Fibroblast of skin of right quadriceps (primary cell): Measurements from ENCODE around the gene PPP1R11.

Source experiments
- DNase-seq: peaks from one replicate; pipeline ENCODE4 v3.0.0-alpha.2; 2013

The PPP1R11 gene

DNA sequence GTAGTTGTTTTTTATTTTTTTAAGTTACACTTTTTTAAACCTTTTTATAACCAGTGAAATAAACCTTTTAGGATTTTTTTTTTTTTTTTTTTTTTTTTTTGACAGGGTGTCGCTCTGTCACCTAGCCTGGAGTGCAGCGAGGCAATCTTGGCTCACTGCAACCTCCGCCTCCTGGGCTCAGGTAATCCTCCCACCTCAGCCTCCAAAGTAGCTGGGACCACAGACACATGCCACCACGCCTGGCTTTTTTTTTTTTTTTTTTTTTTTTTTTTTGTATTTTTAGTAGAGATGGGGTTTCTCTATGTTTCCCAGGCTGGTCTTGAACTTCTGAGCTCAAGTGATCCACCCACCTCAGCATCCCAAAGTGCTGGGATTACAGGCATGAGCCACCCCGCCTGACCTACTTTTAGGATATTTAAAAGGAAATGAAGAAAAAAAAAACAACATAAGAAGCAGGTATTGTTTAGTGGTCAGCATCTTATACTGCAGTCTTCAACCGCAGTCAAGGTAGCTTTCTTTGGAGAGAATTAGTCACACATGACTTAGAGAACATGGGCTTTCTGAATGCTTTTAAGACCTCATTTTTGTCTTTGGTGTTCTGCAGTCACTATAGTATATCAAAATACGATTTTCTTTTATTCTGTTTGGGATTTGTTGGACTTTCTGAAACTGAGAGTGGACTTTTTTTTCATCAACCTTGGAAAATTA is 4.4 kb upstream of the PPP1R11 start:
- no peak for DNase-seq

DNA sequence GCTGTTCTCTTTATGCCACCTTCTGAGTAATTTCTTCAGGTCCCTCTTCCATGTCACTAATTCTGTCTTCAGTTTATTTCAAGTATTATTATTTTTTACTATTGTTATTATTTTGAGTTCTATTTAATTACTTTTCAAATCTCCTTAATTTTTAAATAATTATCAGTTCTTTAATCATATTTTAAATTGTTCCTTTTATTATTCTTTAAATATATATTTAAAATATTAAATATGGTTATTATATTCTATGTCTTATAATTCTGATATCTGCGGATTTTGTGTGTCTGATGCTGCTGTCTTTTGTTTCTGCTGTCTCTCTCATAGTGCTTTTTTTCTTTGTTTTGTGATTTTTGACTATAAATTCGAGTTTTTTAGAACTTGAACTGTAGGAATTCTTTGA is 3.7 kb upstream of the PPP1R11 start:
- no peak for DNase-seq

DNA sequence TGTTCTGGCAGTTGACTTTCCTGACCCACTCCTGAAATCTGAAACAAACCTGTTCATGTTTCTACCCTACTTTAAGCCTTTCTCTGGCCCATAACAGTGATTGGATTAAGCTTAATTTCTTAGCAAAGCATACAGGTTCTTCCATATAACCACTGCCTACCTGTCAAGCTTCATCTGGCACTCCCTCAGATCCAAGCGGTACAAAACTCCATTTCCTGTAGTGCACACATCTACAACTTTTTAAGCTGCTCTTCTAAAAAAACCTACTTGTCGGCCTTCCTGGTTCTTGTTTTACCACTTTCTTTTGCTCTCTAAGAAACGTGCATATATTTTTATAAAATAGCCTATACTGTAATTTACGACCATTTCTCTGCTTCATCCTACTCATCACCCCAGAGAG is 916 bp upstream of the PPP1R11 start:
- no peak for DNase-seq

DNA sequence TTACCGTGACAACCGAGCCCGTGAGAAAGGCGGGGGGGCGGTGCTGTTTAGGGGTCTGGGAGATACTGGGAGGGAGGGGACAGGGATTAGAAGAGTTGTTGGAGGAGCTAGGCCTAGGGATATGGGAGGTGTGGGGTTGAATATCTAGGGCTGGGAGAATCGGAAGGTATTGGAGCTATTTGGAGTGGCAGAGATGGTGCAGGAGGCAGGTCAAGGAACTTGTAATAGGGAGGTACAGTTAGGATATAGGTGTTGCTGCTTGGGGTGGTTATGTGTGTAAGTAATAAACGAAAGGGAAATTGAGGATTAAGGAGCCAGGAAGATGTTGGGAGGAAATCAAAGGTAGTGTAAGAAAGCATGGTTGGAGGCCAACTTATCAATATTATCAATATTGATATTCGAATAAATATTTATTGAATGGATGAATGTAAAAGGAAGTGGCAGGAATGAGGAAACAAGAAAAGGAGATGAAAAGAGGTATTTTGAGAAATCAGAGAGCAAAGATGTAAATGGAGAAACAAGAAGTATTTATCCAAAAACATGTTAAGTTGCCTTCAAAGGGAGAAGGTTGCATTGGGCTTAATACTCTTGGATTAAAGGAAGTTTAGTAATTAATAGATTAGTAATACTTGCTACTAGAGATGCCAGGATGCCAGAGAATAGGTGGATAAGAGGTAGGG is 602 bp downstream of the PPP1R11 start:
- DNase-seq: no peak

DNA sequence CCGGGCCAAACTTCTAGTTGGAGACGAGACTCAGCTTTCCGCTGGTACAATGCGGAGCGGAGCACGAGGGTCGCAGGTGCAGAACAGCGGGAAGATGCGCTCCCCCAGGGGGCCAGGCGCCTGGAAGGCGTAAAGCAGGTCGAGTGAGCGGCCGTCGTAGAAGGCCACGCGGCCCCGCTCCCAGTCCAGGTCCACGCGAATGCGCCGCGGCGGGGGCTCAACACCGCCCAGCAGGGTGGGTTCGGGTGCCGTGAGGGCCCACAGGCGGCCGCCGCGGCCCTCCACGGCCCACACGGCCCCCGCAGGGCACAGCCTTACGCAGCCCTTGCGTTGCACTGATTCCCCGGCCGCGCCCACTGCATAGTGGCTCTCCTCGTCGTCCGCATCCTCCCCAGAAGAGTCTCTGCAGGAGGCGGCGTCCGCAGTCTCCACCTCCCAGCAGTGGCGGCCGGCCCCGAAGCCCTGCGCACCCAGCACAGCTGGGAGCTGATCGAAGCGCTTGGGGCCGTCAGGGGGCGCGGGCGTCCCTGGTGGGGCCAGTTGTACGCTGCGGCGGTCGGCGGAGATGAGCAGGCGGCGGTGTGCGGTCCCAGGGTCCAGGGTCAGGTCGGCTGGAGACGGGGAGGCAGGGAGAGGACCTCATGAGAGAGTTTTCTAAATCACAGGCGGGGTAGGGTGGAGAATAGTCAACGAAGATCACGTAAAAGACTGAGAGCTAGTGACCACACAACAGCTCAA is 4.3 kb downstream of the PPP1R11 start:
- DNase-seq: peak; percentile 22

DNA sequence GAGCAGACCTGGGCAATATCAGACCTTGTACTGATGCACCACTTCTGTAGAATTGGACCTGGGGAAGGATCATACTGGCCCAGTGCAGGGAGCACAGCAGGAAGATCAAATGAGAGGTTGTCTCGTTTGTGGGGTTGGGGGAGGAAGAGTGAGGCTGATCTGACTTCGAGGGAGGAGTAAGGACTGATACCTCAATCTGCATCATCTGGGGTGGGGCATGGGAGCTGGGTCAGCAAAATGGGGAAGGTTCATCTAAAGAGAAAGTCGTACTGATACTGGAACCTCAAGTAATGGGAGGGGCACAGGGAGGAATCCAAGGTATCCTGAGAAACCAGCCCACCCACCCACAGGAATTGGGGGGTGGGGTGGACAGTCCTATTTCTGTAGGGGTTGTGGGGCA is 4.9 kb downstream of the PPP1R11 start:
- DNase-seq: no peak

DNA sequence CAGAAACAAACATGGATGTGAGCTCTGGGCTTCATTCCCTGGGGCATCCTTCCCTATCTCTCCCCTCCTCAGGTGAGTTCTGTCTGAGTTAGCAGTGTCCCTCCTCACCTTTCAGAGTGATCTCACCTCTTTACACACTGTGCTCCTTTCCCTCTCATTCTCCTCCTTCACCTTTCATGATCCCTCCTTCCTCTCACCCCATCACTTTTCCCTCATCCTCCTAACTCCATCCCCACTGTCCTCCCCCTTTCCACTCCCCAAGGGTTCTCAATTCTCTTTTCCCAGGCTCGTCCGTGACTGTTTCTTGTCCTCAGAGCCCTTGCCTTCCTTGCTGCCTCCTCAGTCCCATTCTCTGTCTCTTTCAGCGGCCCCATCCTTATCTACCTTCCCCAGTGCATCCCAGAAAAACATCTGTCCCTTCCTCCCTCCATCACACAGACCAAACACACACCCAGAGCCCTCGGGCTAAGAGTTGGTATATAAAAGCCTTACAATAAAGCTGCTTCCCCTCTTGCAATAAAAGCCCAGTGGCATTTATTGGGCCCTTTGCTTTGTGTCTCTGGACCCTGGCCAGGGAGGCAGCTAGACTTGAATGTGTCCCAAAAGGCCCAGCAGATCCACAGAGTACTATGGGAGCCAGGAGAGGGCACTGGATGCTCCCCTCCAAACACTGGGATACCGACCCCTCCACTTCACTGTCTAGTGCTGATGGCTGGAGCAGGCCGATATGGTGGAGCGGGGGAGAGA is 6.7 kb downstream of the PPP1R11 start:
- DNase-seq: no peak

DNA sequence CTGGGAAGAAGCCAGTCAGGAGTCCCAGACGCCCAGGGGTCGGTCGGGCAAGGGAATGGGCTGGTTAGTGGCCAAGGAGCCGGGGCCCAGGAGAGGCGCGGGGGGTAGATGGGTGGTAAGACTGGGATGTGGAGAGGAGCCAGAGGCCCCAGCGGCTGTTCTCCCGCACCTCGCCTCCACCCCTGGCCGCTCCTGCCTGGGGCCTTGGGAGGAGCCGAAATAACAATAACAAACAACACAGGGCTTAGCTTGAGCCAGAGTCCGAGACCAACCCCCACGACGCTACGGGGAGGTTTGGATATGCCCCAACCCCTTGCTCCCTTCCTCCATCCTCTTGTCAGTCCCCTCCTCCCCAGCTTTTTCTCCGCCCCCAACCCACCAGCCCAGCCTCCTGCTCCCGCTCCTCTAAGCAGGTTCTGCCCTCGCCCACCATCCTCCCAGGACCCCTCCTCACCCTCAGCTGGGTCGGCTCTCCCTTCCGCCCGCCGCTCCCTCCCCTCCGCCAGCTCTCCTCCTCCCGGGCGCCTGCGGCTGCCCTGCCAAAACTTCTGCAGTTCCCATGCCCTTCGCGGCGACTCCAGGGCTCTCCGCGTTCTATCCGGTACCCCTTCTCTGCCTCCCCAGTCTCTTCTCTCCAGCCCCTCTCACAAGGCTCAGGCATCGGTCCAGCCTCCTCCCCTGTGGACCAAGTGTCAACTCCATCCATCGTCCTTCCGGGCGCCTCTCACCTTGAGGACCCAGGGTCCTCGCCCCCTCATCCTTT is 7.5 kb downstream of the PPP1R11 start:
- no peak for DNase-seq

DNA sequence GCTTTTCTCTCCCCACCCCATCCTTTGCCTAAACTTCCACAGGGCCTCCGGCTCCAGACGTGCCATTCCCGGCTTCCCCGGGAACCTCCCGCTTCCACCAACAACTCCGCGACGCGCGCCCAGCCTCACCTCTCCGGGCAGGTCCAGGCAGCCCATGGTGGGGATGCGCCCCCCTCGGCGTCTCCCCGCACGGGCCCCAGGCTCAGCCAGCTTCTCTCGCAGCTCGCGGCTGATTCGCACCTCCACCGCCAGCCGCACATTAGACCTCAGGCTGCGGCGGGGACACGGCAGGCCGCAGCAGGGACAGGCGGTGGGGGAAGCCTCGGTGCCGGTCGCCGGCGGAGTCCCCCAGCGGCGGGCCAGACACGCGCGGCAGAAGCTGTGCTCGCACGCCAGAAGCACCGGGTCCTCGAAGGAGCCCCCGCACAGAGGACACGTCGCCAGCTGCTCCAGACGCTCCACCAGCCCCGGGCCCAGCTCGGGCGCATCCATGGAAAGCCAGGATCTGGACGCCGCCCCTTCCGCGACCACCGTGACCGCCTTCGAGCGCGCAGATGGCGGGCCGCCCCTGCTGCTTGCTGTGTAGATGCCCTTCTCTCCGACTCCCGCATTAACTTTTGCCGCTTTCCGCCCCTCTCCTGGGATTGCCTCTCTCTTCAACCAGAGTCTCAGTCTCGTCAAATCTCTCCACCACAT is 8.2 kb downstream of the PPP1R11 start, which contains the start of gene RNF39:
TSS of gene RNF39 (minus strand) at position 676 of the 696 bp plus-strand sequence. CDS start at position 492, 184 bp downstream.
- no peak for DNase-seq

DNA sequence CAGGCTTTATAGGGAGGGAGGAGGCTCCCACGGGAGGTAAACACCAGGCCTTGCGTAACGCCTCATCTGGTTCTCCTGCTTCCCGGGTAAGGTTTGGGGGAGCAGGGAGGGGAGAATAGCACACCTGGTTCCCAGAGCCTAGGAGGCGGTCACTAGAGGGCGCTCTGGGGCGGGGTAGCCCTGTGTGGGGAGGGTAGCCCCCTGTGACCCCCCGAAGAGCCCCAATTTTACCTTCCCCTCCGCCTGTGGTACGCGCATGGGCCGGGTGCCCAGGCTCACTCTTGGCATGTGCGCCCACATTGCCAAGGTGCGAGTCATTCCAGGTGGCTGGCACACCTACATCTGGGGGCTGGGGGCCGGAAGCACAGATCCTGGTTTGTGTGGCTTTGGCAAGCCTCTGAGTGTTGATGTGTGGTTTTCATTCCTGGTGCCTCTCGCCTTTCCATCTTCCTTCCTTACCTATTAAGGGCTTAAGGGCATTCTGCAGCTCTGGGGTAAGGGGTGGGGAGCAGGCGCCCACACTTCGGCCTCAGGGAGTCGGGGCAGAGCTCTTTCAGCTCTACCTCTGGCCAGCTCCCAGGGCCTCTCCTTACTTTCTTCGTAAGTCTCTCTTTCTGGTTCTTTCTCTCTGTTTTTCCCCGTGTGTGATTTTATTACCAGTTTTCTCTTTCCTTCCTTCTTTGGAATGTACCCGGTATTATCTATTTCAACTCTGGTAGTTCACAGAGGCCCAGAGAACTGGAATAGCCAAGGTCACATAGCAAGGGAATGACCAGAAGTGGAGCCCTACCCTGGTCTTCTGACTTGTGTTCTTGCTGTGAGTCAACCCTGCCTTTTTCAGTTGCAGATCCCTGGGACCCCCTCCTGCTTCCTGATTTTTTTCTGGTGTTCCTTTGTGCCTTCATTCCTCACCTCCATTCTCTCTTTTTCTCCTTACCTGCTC is 9.1 kb downstream of the PPP1R11 start:
- no peak for DNase-seq

DNA sequence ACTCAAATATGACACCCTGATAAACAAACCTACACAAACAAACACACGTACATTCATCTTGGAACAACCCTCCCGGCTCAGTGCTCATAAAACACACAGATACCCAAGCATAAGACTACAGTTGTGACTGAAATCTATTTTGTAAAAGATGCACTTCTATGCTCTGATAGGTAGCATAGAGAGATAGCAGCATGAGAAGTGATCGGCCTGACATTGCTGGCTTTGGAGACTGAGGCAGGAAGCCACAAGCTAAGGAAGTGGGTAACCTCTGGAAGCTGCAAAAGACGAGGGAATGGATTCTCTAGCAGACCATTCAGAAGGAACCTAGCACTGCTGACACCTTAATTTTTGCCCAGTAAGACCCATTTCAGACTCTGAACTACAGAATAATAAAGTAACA is 10.2 kb downstream of the PPP1R11 start:
- no peak for DNase-seq

DNA sequence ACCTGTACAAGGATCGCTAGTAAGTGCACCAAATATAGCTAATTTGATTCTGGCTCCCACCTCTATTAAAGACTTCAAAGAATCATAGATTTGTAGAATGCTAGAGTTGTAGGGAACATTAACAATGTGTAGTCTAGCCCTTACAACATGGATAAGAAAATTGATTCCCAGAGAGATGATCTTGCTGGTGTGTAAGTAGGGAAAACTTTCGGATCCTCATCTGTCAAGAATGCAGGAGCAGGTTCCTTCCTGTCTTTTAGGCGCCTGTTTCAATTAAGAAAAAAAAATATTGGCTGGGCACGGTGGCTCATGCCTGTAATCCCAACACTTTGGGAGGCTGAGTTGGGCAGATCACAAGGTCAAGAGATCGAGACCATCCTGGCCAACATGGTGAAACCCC is 20.9 kb downstream of the PPP1R11 start:
- DNase-seq: no peak

DNA sequence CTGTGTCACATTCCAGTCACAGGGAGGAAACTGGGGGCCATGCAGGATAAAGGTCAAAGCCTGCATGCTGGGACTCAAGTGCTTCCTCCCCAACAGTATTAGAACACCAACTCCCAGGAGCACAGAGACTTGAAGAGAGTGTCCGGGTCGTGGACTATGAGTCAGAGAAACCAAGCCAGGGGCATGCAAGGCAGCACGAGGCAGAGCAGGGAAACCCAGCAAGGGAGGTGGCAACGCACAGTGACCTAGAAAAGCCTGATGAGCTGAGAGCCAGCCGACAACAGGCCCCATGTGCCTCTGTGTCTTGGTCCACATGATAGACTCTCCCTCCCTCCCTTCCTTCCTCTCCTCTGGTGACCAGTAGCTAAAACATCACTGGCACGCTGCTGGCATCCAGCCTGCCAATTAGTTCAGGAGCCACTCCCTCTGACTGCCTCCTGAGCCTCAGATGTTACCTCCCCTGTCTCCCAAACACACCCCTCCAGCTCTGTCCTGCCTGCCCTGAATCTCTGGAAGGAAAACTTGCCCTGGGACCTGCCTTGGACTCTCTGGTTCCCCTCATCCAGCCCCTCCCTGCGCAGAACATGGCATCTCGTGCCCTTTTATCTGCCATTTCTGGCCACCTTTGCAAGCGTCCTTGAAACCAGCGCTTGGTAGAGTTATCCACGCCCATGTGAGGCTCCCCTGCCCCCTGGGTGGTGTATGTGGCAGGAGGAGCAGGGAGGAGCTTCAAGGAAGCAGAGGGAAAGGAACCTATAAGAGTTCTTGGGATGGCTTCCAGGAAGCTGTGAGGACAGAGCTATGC is 24.8 kb downstream of the PPP1R11 start:
- peak; percentile 50 for DNase-seq

DNA sequence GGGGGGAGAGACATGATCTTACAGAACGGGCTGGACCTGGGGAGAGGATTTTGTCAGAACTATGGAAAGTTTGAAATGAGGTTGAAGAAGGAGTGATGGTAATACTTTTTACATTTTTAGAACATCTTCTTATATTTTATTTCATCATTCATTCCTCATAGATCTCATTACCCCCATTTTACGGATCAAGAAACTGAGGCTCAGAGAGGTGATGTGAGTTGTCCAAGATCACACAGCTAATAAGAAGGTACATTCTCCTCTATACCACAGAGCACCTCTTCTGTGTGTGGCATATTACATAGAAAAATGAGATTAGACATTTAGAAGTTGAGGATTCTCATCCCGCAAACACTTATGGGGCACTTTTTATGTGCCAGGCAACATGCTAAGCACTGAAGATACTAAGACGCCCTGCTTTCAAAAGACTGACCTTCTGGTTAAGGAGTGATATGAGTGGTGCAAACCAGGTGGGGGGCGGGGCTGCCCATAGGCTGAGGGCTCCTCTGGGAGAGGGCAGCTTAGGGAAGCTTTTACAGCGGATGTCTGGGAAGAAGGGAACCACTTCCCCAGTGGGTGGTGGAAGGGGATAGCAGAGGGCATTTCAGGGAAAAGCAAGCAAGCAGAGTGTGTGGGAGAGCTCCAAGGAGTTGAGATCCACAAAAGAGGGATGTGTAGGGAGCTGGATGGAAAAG is 26.0 kb downstream of the PPP1R11 start:
- DNase-seq: no peak

DNA sequence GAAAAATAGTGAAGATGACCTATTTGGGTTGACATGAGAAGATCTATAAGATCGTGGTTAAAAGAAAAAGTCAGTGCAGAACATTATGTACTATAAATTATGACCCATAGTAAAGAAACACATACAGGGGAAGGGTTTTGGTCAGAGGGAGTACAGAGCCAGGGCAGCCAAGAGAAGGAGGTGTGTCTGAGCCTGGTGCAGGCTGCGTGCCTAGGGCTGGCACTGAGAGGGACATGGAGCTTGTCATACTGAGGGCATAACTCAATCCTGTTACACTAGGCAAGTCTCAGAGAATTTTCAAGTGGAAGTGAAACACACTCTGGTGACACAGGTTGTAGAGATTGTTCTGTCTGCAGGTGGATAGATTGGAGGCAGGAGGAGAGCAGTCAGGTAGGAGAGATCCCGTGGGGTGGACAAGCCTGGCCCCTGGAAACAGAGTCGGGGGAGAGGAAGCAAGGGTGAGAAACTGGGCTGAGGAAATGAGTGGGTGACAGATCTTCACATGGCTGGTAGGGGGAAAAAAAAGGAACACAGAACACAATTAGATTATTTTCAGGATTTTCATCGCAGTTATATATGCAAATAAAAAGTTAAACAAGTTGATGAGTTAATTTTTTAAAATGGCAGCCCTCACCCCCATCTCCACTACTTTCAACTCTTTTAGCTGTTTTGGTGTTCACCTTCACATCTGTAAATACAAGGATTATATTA is 27.1 kb downstream of the PPP1R11 start:
- DNase-seq: no peak

DNA sequence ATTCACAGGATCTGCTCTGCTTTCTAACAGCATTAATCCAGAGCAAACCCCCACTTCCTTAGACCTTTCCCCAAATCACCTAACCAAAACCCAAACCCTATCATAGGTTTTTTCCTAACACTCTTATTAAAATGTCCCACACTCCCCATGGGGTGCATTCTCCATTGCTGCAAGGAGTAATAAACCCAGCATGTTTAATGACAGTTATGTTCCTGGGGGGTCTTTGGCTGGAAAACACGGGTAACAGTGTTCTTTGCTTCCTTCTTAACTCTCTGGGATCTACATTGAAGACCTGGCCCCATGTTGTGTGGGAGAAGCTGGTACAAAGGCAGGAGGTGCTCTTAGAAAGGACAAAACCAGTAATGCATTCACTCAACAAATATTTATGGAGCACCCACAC is 29.8 kb downstream of the PPP1R11 start:
- no peak for DNase-seq

DNA sequence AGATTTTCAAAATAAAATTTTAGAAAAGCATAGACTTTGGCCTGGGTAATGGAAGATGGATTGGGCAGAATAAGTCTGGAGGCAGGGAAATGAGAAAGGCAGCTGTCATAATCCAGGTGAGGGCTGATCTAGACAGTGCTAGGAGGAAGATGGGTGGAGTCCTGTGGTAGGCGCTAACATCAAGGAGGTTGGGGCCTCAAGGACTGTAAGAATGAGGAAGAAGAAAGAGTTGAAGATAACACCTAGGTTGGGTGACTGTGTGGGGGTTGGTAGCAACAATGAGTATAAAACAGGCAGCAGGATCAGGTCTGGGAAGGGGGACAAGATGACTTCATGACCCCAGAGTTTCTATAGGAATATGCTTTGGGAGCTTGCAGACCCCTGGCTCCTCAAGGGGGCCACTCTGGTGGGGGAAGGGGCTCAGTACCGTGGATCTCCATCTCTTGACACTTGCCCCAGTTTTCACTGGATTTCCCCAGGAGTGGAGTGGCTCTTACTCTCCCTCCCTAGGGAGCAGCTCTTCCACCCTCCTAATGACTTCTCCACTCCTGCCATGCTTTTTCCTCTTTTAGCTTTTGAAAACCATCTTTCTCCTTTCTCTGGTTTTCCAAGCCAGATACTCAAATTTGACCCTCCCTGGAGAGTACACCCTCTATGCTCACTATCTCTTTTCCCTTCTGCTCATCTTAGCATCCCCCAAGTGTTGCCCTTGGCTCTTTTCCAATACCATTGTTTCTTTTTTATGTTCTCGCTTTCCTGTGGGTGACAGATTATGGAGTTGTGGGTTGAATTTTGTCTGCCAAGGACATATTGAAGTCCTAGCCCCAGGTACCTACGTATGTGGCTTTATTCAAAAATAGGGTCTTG is 31.1 kb downstream of the PPP1R11 start:
- no peak for DNase-seq
